COR-L47 (cell line): ENCODE results near the gene ATM.
"Not testable (repeated sequence)": the region's sequence is repeated elsewhere in the genome, so short reads cannot be mapped to it uniquely, and the experiment has no call there.

ENCODE experiments used
- DNase-seq: peaks from one replicate; lab custom pipeline; 2025; lab: John Stamatoyannopoulos, UW

The ATM gene

GRCh38 chr11:108220721-108221336 is 2.0 kb upstream of the ATM start:
- no peak for DNase-seq

DNA sequence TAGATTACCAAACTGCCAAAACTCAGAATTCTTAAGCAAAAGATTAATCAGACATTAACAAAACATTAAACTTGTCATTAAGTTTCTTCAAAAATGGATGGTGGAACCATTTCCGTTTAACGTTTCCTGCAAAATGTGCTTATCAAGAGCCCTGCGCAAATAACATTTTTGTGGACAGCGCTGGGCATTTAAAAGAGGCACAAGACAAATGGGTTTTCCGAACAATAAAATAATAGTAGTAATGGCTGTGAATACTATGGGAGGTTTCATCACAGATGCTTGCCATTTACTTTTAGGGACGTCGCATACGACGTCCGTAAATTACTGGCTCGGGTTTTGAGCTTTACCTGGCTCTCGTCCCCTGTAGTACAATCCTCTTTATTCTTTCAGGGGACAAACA is 1.5 kb upstream of the ATM start:
- no peak for DNase-seq

DNA sequence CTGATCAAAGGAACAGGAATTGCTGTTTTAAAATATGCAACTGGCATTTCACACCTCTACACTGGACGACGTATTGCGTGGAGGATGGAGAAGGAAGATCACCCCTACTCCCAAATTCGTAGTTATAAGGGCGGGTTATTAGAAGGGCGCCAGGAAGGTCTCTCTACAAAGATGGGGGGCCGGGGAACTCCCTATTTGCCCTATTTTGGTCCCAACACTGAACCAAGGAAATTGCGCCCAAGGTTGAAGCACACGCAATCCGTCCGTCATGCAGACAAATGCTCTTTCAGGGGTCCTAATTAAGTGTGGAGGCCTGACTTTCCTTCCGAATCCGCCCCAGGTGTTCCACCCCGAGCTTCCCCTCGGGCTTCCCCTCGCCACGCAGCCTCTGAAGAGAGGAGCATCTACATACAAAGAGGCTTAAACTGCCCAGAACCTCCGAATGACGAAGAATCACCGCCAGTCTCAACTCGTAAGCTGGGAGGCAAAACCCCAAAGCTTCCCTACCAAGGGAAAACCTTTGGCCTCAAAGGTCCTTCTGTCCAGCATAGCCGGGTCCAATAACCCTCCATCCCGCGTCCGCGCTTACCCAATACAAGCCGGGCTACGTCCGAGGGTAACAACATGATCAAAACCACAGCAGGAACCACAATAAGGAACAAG is 825 bp upstream of the ATM start:
- peak; percentile 43 for DNase-seq

DNA sequence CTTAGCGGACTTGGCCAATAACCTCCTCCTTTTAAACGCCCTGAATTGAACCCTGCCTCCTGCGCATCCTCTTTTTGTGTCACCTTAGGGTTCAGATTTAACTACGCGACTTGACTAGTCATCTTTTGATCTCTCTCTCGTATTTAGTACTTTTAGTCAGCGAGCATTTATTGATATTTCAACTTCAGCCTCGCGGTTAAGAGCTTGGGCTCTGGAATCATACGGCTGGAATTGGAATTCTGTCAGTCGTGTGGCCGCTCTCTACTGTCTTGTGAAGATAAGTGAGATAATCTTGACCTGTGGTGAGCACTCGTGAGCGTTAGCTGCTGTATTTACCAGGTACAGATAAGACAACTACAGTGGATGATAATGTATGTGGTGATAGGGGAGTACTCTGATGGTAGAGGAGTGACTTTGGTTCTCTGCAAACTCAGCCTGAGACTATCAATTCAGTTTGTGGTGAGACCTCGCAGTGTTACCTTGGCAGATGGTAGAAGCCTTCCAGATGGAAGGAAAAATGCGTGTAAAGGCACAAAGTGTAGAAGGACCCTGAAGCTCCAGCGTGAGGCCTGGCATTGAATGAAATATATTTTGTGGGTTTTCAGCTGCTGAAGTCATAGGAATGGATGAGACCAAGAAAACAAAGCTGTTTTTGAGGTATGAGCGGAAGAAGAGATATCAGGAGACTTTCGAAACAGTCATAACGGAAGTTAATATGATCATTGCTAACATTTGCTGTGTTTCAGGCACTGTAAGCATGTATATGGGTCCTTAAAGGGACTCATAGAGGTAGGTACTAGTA is 682 bp downstream of the ATM start:
- DNase-seq: no peak

DNA sequence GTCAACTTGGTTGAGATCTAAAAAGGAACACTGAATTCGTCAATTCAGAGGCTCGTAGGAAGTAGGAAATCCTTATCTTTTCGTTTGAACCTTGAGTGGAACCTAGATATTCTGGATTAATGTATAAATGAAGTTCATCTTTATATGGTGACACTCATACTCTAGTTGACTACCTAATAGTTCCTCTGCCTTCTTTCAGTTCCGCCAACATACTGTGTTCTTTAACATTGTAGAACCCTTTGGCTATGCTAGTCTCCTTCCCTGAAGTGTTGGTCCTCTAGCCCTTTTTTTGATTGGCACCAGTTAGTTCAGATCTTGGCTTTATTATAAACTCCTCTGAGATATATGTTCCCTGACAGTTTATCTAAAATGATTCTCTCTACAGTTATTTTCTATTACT is 1.5 kb downstream of the ATM start:
- no peak for DNase-seq

- DNase-seq: no peak
These were observed 2.3 kb downstream of the ATM start for GRCh38 chr11:108224911-108225786.

GRCh38 chr11:108226036-108226435 is 3.2 kb downstream of the ATM start:
- DNase-seq: no peak

GRCh38 chr11:108228251-108228650 is 5.4 kb downstream of the ATM start:
- no peak for DNase-seq

- DNase-seq: no peak
These were observed 10.5 kb downstream of the ATM start for GRCh38 chr11:108233277-108233945.

GRCh38 chr11:108235192-108235591 is 12.3 kb downstream of the ATM start:
- DNase-seq: no peak

- DNase-seq: no peak
These were observed 12.8 kb downstream of the ATM start for GRCh38 chr11:108235633-108236032.

- no peak for DNase-seq
These were observed 14.2 kb downstream of the ATM start for GRCh38 chr11:108237058-108237481.

DNA sequence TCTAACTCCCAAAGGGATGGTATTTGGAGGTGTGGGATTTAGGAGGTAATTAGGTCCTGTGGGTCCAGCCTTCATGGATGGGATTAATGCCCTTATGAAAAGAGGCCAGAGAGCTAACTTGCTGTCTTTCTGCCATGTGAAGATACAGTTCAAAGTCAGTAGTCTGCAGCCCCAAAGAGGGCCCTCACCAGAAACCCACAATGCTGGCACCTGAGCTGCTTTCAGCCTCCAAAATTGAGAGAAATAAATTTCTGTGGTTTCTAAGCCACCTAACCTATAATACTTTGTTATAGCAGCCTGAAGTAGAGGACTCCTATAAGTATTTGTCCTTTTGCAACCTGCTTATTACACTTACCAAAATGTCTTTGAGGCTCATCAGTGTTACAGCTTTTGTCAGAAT is 16.2 kb downstream of the ATM start:
- DNase-seq: no peak

- DNase-seq: no peak
These were observed 18.6 kb downstream of the ATM start for GRCh38 chr11:108241330-108242037.

DNA sequence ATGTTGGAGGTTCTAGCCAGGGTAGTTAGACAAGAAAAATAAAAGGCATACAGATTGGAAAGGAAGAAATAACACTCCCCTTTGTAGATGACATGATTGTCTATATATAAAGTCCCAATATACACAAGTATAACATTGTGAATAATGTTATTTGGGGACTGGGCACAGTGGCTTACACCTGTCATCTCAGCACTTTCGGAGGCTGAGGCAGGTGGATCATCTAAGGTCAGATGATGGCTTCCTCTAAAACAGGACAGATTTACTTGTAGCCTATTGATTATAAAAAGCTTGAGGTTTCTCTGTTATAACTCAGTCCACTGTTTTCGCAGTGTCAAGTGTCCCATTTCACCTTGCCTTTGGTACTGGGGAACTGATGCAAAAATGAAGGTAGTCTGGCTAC is 19.6 kb downstream of the ATM start:
- DNase-seq: no peak

- no peak for DNase-seq
These were observed 23.4 kb downstream of the ATM start for GRCh38 chr11:108246308-108246707.

- DNase-seq: no peak
These were observed 24.0 kb downstream of the ATM start for GRCh38 chr11:108246885-108247284.

GRCh38 chr11:108253176-108253575 is 30.3 kb downstream of the ATM start:
- no peak for DNase-seq

- DNase-seq: no peak
These were observed 46.7 kb downstream of the ATM start for GRCh38 chr11:108269583-108269982.

- DNase-seq: not testable (repeated sequence)
These were observed 54.2 kb downstream of the ATM start for GRCh38 chr11:108276985-108277616.
